K562 (cell line): Measurements from ENCODE around the gene TRIP12. TPM values are rescaled to one million over a fixed set of nuclear protein-coding genes. Genes with fewer than 3 reads are reported as not detected.

ENCODE experiments used
- DIDO1 ChIP-seq: fragments of 450-650 bp; IDR thresholded peaks from 2 replicates; pipeline ENCODE4 v1.6.1; 2016; ENCODE audit warnings: low read depth, missing biosample characterization, missing genetic modification characterization
- ERF ChIP-seq: fragments of 450-650 bp; formaldehyde crosslinking; IDR thresholded peaks from 2 replicates; pipeline ENCODE4 v1.4.0; 2020; ENCODE audit warnings: mild to moderate bottlenecking, mixed read lengths
- FOXA3 ChIP-seq, 2 experiments: fragments of 450-650 bp in 1 of 2; sonication (generic) in 1 of 2; formaldehyde crosslinking; IDR thresholded peaks in 1 of 2; conservative IDR thresholded peaks in 1 of 2; 2 replicates each; pipeline versions ENCODE4 v1.4.0 to v1.8.0; 2020 to 2022; ENCODE audit warnings: mild to moderate bottlenecking in 2 of 2, missing genetic modification reagents in 1 of 2
- GATAD2B ChIP-seq: fragments of 450-650 bp; IDR thresholded peaks from 2 replicates; pipeline ENCODE4 v1.6.1; 2017; ENCODE audit warnings: mild to moderate bottlenecking, borderline replicate concordance
- HNRNPH1 ChIP-seq: fragments of 200-400 bp; formaldehyde crosslinking; optimal IDR thresholded peaks from 2 replicates; pipeline ENCODE3; 2017; ENCODE audit warnings: low read depth, mild to moderate bottlenecking, low read length, moderate library complexity
- NONO ChIP-seq, 2 experiments: fragments of 200-400 bp in 1 of 2; fragments of 450-650 bp in 1 of 2; formaldehyde crosslinking in 1 of 2; IDR thresholded peaks; 2 replicates each; pipeline ENCODE4 v1.6.1; 2017; ENCODE audit warnings: low read depth in 2 of 2, mild to moderate bottlenecking in 2 of 2, moderate library complexity in 2 of 2, low read length in 1 of 2
- RBFOX2 ChIP-seq: fragments of 200-400 bp; formaldehyde crosslinking; IDR thresholded peaks from 2 replicates; pipeline ENCODE4 v1.6.1; 2017; ENCODE audit warnings: low read depth, mild to moderate bottlenecking, low read length, moderate library complexity
- SMARCA4 ChIP-seq: fragments of 450-650 bp; IDR thresholded peaks from 2 replicates; pipeline ENCODE4 v1.6.1; 2016
- SMARCB1 ChIP-seq: IDR thresholded peaks from 2 replicates; pipeline ENCODE4 v1.6.1; 2011; ENCODE audit warnings: improper control_type of control experiment, low read depth; ENCODE audit not compliant: insufficient read length
- ZNF23 ChIP-seq: fragments of 250-450 bp; sonication (Bioruptor Pico); IDR thresholded peaks from 2 replicates; pipeline ENCODE4 v1.4.0; 2020; ENCODE audit warnings: mild to moderate bottlenecking
- ZNF445 ChIP-seq: fragments of 250-450 bp; sonication (Bioruptor Pico); IDR thresholded peaks from 2 replicates; pipeline ENCODE4 v1.4.0; 2020; ENCODE audit warnings: low read depth, mild to moderate bottlenecking, moderate library complexity
- ZNF561 ChIP-seq: fragments of 450-650 bp; formaldehyde crosslinking; conservative IDR thresholded peaks from 2 replicates; pipeline ENCODE4 v1.4.0; 2020; ENCODE audit warnings: mild to moderate bottlenecking, moderate library complexity
- polyA plus RNA-seq, 8 experiments: library from polyadenylated mRNA; depleted of rRNA in 4 of 8; stranded (reverse) in 5 of 8; unstranded in 3 of 8; fragments of >200 nt; fragmentation: Nextera tagmentation in 2 of 8; fragmentation: Illumina TruSeq in 1 of 8; extraction: Ambion mirVana in 2 of 8; extraction: Trizol in 1 of 8; gene quantifications; 2 replicates each; pipeline versions ENCODE4 v1.2.1 to v1.2.3, GENCODE V29; 2011 to 2014; ENCODE audit warnings: inconsistent platforms in 1 of 8, missing spikeins in 1 of 8
- total RNA-seq, 7 experiments: library from RNA; depleted of rRNA in 6 of 7; stranded (reverse); fragments of >200 nt in 6 of 7; fragmentation: Illumina TruSeq in 2 of 7; extraction: Trizol in 2 of 7; gene quantifications; 2 replicates each; pipeline versions ENCODE4 v1.2.1 to v1.2.3, GENCODE V29; 2011 to 2021; ENCODE audit warnings: low replicate concordance in 1 of 7
- TF ChIP-seq, protein P1 (sequence below): fragments of 250-450 bp; sonication (Bioruptor Pico); IDR thresholded peaks from 2 replicates; pipeline ENCODE4 v1.8.0; 2022; ENCODE audit warnings: inconsistent platforms
- TF ChIP-seq, protein P2 (sequence below): sonication (generic); formaldehyde crosslinking; IDR thresholded peaks from 2 replicates; pipeline ENCODE4 v1.8.0; 2022; ENCODE audit warnings: mild to moderate bottlenecking, missing genetic modification reagents, borderline replicate concordance

TRIP12 gene
- total and polyA plus RNA-seq, 9 of the 15 experiments (the other 6 are each of a cell fraction or from before 2014, with no cell fraction given): 15.2 to 131 (median 80.1) TPM

GRCh38 chr2:229922449-229923386 lies 909 bp upstream of the TRIP12 start, which contains the start of gene FBXO36 (continued):
- TF ChIP-seq ERF (CRISPR knock-in tag) (no peak), NONO (IDR thresholded peaks at IDR 0.05; ENCODE audit: low read depth in 2 of 2, low read length in 1 of 2) (no peak), ZNF561 (no peak), GATAD2B (no peak), RBFOX2 (peak; percentile 41; the same call in 1 of the 2 replicates), DIDO1 (tag) (no peak), ZNF23 (CRISPR knock-in tag) (no peak), SMARCB1 (no peak), ZNF445 (CRISPR knock-in tag) (no peak), SMARCA4 (no peak), FOXA3 (CRISPR knock-in tag; conservative IDR thresholded peaks at IDR 0.05 in 1 of 2, IDR thresholded peaks at IDR 0.05 in 1 of 2) (no peak), HNRNPH1 (no peak)
- TF ChIP-seq, protein P1, sequence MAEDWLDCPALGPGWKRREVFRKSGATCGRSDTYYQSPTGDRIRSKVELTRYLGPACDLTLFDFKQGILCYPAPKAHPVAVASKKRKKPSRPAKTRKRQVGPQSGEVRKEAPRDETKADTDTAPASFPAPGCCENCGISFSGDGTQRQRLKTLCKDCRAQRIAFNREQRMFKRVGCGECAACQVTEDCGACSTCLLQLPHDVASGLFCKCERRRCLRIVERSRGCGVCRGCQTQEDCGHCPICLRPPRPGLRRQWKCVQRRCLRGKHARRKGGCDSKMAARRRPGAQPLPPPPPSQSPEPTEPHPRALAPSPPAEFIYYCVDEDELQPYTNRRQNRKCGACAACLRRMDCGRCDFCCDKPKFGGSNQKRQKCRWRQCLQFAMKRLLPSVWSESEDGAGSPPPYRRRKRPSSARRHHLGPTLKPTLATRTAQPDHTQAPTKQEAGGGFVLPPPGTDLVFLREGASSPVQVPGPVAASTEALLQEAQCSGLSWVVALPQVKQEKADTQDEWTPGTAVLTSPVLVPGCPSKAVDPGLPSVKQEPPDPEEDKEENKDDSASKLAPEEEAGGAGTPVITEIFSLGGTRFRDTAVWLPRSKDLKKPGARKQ (CRISPR knock-in tag): no peak
- TF ChIP-seq, protein P2, sequence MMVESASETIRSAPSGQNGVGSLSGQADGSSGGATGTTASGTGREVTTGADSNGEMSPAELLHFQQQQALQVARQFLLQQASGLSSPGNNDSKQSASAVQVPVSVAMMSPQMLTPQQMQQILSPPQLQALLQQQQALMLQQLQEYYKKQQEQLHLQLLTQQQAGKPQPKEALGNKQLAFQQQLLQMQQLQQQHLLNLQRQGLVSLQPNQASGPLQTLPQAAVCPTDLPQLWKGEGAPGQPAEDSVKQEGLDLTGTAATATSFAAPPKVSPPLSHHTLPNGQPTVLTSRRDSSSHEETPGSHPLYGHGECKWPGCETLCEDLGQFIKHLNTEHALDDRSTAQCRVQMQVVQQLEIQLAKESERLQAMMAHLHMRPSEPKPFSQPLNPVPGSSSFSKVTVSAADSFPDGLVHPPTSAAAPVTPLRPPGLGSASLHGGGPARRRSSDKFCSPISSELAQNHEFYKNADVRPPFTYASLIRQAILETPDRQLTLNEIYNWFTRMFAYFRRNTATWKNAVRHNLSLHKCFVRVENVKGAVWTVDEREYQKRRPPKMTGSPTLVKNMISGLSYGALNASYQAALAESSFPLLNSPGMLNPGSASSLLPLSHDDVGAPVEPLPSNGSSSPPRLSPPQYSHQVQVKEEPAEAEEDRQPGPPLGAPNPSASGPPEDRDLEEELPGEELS (CRISPR knock-in tag): no peak
